Hepatocyte (in vitro differentiated cells): ENCODE measurements around the gene ATP6V0B.

Experiments
- EZH2 ChIP-seq: fragments of 200-600 bp; sonication (generic); IDR thresholded peaks from 2 replicates; pipeline ENCODE4 v1.6.1; 2016; ENCODE audit warnings: antibody characterized with exemption, mild to moderate bottlenecking, borderline replicate concordance
- EZH2phosphoT487 ChIP-seq: fragments of 200-600 bp; sonication (generic); IDR thresholded peaks from one replicate; pipeline ENCODE4 v1.6.1; 2018; ENCODE audit warnings: antibody characterized with exemption, mild to moderate bottlenecking, low read depth, moderate library complexity; ENCODE audit not compliant: unreplicated experiment, severe bottlenecking
- TF ChIP-seq, protein P1 (sequence below): fragments of 200-600 bp; sonication (generic); IDR thresholded peaks from 2 replicates; pipeline ENCODE4 v1.5.1; 2016; ENCODE audit warnings: antibody characterized with exemption, mild to moderate bottlenecking; ENCODE audit not compliant: poor library complexity

DNA sequence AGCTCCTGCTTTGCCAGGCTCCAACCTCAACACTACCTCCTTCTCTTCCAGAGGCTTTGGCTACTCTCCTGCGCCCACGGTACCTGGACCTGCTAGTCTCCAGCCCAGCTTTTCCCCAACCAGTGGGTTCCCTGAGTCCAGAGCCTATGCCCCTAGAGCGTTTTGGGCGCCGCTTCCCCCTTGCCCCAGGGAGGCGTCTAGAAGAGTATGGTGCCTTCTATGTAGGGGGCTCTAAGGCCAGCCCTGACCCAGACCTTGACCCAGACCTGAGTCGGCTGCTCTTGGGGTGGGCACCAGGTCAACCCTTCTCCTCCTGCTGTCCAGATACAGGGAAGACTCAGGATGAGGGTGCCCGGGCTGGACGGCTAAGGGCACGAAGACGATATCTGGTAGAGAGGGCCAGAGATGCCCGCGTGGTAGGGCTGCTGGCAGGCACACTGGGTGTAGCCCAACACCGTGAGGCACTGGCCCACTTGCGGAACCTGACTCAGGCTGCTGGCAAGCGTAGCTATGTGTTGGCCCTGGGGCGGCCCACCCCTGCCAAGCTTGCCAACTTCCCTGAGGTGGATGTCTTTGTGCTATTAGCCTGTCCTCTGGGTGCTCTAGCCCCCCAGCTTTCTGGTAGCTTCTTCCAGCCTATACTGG is 3.3 kb upstream of the ATP6V0B start:
- TF ChIP-seq, protein P1, sequence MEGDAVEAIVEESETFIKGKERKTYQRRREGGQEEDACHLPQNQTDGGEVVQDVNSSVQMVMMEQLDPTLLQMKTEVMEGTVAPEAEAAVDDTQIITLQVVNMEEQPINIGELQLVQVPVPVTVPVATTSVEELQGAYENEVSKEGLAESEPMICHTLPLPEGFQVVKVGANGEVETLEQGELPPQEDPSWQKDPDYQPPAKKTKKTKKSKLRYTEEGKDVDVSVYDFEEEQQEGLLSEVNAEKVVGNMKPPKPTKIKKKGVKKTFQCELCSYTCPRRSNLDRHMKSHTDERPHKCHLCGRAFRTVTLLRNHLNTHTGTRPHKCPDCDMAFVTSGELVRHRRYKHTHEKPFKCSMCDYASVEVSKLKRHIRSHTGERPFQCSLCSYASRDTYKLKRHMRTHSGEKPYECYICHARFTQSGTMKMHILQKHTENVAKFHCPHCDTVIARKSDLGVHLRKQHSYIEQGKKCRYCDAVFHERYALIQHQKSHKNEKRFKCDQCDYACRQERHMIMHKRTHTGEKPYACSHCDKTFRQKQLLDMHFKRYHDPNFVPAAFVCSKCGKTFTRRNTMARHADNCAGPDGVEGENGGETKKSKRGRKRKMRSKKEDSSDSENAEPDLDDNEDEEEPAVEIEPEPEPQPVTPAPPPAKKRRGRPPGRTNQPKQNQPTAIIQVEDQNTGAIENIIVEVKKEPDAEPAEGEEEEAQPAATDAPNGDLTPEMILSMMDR = no peak
- no peak for TF ChIP-seq EZH2
- no peak for TF ChIP-seq EZH2phosphoT487
